HL-60/S4 treated with phorbol 12-myristate 13-acetate at 8.2 ng/mL for 4 days and 3 days (cell line): ENCODE results near the gene C14orf132.
"Not testable (repeated sequence)": the region's sequence is repeated elsewhere in the genome, so short reads cannot be mapped to it uniquely, and the experiment has no call there.

Experiments used
- in situ Hi-C: fragments of 300-500 bp; cut with MboI; formaldehyde crosslinking; loops from 2 replicates; pipeline ENCODE4 v1.15.0; 2022; ENCODE audit warnings: low sequenced_read_pairs

Gene C14orf132

DNA sequence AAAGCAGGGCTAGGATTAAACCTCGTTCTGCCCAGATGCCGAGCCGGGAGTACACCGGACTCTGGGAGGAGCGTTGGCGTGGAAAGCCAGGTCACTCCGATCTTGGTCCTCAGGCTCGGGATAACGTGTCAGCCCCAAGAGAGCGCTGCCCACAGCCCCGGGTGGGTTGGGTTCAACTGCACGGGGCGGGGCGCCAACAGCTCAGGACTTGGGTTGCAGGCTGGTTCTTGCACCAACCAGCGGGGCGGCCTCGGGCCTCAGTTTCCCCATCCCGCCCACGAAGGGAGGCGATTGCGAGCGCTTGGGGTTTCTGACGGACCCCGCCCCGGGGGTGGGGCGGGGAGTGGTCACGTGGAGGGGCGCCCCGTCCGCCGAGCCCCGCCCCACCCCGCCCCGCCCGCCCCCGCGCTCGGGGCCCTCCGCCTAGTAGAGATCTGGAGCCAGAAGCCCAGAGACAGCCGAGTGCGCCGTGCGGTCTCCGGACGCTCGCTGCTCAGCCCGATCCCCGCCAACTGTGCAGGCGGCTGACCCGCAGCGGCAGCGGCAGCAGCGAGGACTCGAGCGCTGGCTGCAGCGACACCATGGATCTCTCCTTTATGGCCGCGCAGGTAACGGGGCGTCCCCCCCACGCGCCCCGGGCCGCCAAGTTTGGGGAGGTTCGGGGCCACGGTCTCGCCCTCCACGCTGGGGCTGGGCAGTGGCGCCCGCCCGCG is at the start of gene C14orf132:
Gene C14orf132 (plus strand): TSS at position 443 of the 713 bp plus-strand sequence. CDS start 139 bp downstream, at position 582.
- in situ Hi-C loops, result no loop called here

DNA sequence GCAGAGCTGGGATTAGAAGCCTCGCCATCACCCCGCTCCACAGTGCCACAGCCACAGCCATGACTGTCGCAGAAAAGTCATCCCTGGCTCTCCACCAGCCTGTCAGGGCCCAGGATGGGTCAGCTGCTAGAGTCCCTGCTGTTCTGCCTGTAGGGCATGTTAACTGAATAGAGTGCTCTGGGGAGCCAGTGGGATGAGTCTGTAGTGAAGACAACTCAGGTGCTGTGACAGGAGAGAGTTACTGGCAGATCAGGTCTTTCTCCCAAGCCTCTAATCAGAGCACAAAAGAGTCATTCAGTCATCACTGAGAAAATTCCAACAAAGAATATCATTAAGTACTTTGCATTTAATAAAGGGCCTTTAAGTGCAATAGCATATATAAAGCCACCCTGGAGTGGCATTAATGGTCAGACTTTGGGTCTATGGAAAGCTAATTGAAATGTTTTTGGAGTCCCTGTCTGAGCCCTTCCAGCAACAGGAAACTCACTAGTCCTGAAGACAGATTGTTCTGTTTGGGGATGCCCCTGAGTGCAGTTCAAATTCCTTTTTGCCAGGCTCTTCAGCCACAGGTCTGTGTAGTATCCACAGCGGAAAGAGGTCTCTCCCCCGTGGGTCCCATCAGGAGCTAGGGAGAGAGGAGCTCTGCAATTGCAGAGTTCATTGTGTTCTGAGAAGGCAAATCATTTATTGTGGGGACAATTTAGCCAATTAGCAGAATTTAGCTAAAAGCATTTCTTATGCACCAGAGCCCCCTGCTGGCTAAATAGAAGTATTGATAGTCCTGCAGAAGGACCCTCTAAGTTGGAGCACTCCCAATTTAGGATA is 45.2 kb upstream of the C14orf132 start:
- in situ Hi-C loops, result no loop called here

DNA sequence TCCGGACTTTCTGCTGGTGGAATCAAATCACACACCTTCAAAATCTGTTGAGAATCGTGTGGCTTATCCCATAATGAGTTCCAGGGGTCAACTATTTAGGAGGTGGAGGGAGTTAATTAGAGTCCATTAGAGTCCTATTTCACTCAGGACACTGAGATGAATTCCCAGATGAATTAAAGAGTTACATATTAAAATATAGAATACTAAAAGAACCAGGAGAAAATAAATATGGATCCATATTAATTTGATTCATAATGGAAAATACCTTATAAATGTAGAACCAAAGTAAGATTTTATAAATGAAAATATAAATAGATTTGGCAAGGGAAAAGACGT is 44.6 kb upstream of the C14orf132 start:
- in situ Hi-C loops, result no loop called here

- in situ Hi-C loops, result no loop called here
Observed at GRCh38 chr14:95998656-95999055, 40.5 kb upstream of the C14orf132 start.

GRCh38 chr14:96001866-96002497 is 37.2 kb upstream of the C14orf132 start:
- in situ Hi-C loops, result no loop called here

DNA sequence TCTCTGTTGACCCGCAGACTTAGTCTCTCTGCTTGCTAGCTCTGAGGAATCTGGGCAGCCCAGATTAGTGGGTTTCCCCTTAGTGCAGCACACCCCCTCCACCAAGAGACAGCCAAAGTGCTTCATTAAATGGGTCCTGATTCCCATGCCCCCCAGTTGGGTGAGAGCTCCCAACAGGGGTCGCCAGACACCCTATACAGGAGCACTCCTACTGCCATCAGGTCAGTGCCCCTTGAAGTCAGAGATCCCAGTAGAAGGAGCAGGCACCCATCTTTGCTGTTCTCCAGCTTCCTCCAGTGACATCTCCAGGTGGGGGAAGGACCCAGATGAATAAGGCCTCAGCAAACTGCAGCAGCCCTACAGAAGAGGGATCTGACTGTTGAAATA is 36.7 kb upstream of the C14orf132 start:
- in situ Hi-C loops, result no loop called here

GRCh38 chr14:96011131-96011530 is 28.0 kb upstream of the C14orf132 start:
- in situ Hi-C loops, result no loop called here

- in situ Hi-C loops, result no loop called here
Observed at GRCh38 chr14:96011607-96012006, 27.6 kb upstream of the C14orf132 start.

DNA sequence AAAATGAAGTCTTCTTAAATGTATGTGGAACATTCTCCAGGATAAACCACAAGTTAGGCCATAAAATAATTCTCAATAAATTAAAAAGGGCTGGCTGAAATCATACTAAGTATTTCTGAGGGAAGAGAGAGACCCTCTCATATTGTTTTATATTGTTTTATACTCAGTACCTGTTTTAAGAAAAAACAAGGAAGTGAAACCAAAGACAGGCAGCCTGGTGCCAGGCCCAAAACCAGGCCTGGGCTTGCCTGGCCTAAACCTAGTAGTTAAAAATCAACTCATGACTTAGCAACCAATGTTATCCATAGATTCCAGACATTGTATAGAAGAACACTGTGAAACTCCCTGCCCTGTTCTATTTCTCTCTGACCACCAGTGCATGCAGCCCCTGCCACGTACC is 26.4 kb upstream of the C14orf132 start:
- in situ Hi-C loops, result not testable (repeated sequence)

GRCh38 chr14:96014176-96014575 is 25.0 kb upstream of the C14orf132 start:
- in situ Hi-C loops, result no loop called here

DNA sequence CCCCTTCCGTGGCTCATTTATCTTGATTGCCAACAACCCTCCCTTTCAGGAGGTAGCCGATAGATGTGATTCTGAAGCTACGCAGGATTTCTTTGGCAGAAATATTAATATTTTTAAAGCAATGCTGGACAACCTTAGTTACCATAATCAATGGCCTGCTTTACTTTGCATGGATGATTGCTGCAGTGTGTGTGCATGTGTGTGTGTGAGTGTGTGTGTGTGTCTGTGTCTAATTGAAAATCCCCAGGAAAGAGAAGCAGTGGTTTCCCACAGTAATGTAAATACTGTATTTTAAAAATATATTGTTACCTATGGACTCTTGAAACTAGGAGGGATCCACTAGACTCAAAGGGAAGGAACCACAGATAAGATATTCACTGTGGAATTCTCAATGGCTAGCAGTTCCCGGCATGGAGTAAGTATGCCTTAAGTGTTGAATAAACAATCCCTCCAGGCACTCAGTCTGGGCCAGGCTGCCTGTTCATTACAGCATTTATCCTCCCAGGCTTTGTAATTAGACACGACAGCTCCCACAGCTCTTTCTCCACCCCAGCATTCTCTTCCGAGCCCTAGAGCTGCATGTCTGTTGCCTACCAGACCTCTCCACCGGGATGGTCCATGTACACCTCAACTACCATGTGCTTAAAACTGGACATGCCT is 22.5 kb upstream of the C14orf132 start:
- in situ Hi-C loops, result no loop called here

- in situ Hi-C loops, result no loop called here
Observed at GRCh38 chr14:96017882-96018281, 21.3 kb upstream of the C14orf132 start.

GRCh38 chr14:96027431-96028355 is 11.5 kb upstream of the C14orf132 start:
- in situ Hi-C loops, result no loop called here

- in situ Hi-C loops, result no loop called here
Observed at GRCh38 chr14:96029089-96029645, 10.0 kb upstream of the C14orf132 start.

- in situ Hi-C loops, result no loop called here
Observed at GRCh38 chr14:96030108-96030760, 8.9 kb upstream of the C14orf132 start.

- in situ Hi-C loops, result no loop called here
Observed at GRCh38 chr14:96031691-96032090, 7.5 kb upstream of the C14orf132 start.

GRCh38 chr14:96035456-96035855 is 3.7 kb upstream of the C14orf132 start:
- in situ Hi-C loops, result no loop called here

GRCh38 chr14:96037891-96038557 is 1.1 kb upstream of the C14orf132 start:
- in situ Hi-C loops, result no loop called here

DNA sequence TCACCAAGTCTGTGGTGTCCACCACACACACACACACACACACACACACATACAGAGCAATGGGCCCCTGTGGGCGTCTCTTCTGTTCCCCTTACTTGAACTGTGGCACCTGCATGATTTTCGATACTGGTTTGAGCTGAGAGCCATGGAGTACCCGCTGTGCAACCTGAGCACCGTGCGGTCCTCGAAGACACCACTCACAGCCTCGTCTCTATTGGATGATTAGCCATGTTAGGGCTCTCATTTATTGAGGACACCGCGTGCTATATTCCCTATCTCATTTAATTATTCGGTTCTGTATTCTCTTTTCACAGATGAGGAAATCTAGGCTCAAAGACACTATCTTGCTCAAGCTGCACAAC is 623 bp upstream of the C14orf132 start:
- in situ Hi-C loops, result no loop called here
